ENCODE results near the gene CFAP206. TPM values are rescaled to one million over a fixed set of nuclear protein-coding genes. Genes with fewer than 3 reads are reported as not detected.

CFAP206 gene
- polyA plus RNA-seq, 3 donors from 2014 or later: not detected

GRCh38 chr6:87395431-87395830 lies 12.3 kb upstream of the CFAP206 start:
- Mint-ChIP-seq H3K4me1 (peaks cover 0 to 4% of the 10 kb centered on the region in 2 donors), H3K9me3 (no peaks in the 10 kb centered on the region), H3K27ac (no peak overlapping the region), H3K4me3 (no peak overlapping the region), H3K36me3 (peaks cover 0 to 7% (median 0%) of the 10 kb centered on the region in 3 donors), H3K27me3 (ENCODE audit: low read depth in 3 of 3) (peaks cover 0 to 1% (median 0%) of the 10 kb centered on the region in 3 donors)
- DNase-seq: no peak

GRCh38 chr6:87396595-87397392 lies 11.0 kb upstream of the CFAP206 start:
- H3K27ac Mint-ChIP-seq: peak overlapping the region in 1 of 6 donors; percentile 9
- H3K27me3 Mint-ChIP-seq (ENCODE audit: low read depth in 3 of 3): peaks cover 0 to 1% (median 0%) of the 10 kb centered on the region in 3 donors
- H3K4me1 Mint-ChIP-seq: peaks cover 0 to 4% of the 10 kb centered on the region in 2 donors
- no peak for DNase-seq
- H3K36me3 Mint-ChIP-seq: peaks cover 0 to 7% (median 0%) of the 10 kb centered on the region in 3 donors
- no peaks in the 10 kb centered on the region for H3K9me3 Mint-ChIP-seq
- no peak overlapping the region for H3K4me3 Mint-ChIP-seq

GRCh38 chr6:87397656-87398055 lies 10.1 kb upstream of the CFAP206 start:
- no peak overlapping the region for H3K4me3 Mint-ChIP-seq
- no peaks in the 10 kb centered on the region for H3K9me3 Mint-ChIP-seq
- H3K4me1 Mint-ChIP-seq: peaks cover 0 to 4% of the 10 kb centered on the region in 2 donors
- no peak overlapping the region for H3K27ac Mint-ChIP-seq
- no peak for DNase-seq
- H3K36me3 Mint-ChIP-seq: peaks cover 0 to 7% (median 0%) of the 10 kb centered on the region in 3 donors
- peaks cover 0 to 1% (median 0%) of the 10 kb centered on the region in 3 donors for H3K27me3 Mint-ChIP-seq (ENCODE audit: low read depth in 3 of 3)

- no peak for DNase-seq
- peaks cover 0 to 7% (median 0%) of the 10 kb centered on the region in 3 donors for H3K36me3 Mint-ChIP-seq
- H3K4me3 Mint-ChIP-seq: no peak overlapping the region
- H3K4me1 Mint-ChIP-seq: no peaks in the 10 kb centered on the region
- H3K27me3 Mint-ChIP-seq (ENCODE audit: low read depth in 3 of 3): peaks cover 3 to 5% (median 3%) of the 10 kb centered on the region in 3 donors
- H3K27ac Mint-ChIP-seq: no peak overlapping the region
- H3K9me3 Mint-ChIP-seq: no peaks in the 10 kb centered on the region
Measured at GRCh38 chr6:87401832-87402231, 5.9 kb upstream of the CFAP206 start.

- peaks cover 8 to 15% of the 10 kb centered on the region in 2 donors for H3K4me1 Mint-ChIP-seq
- H3K27me3 Mint-ChIP-seq (ENCODE audit: low read depth in 3 of 3): peaks cover 8 to 22% (median 20%) of the 10 kb centered on the region in 3 donors
- H3K36me3 Mint-ChIP-seq: no peaks in the 10 kb centered on the region
- H3K4me3 Mint-ChIP-seq: peak overlapping the region; percentile 83 to 88 (median 87)
- H3K27ac Mint-ChIP-seq: peak overlapping the region; percentile 17 to 69 (median 34)
- no peak for DNase-seq
- no peaks in the 10 kb centered on the region for H3K9me3 Mint-ChIP-seq
Measured at GRCh38 chr6:87407561-87407900, 241 bp upstream of the CFAP206 start.

- no peak for DNase-seq
- H3K4me1 Mint-ChIP-seq: peaks cover 8 to 15% of the 10 kb centered on the region in 2 donors
- peaks cover 10 to 22% (median 20%) of the 10 kb centered on the region in 3 donors for H3K27me3 Mint-ChIP-seq (ENCODE audit: low read depth in 3 of 3)
- H3K9me3 Mint-ChIP-seq: no peaks in the 10 kb centered on the region
- no peaks in the 10 kb centered on the region for H3K36me3 Mint-ChIP-seq
- H3K27ac Mint-ChIP-seq: peak overlapping the region; percentile 26 to 81 (median 68)
- H3K4me3 Mint-ChIP-seq: peak overlapping the region; percentile 83 to 88 (median 87)
Measured at GRCh38 chr6:87408721-87409155, 966 bp downstream of the CFAP206 start.

- no peaks in the 10 kb centered on the region for H3K4me1 Mint-ChIP-seq
- no peak overlapping the region for H3K4me3 Mint-ChIP-seq
Measured at GRCh38 chr6:87419266-87419665, 11.5 kb downstream of the CFAP206 start.

GRCh38 chr6:87420360-87420759 lies 12.6 kb downstream of the CFAP206 start:
- H3K4me1 Mint-ChIP-seq: no peaks in the 10 kb centered on the region
- H3K4me3 Mint-ChIP-seq: no peak overlapping the region
- peaks cover 0 to 5% (median 1%) of the 10 kb centered on the region in 3 donors for H3K27me3 Mint-ChIP-seq (ENCODE audit: low read depth in 3 of 3)
- H3K9me3 Mint-ChIP-seq: no peaks in the 10 kb centered on the region
- no peak overlapping the region for H3K27ac Mint-ChIP-seq
- no peak for DNase-seq
- no peaks in the 10 kb centered on the region for H3K36me3 Mint-ChIP-seq

More at GRCh38 chr6:87419266-87419665, 11.5 kb downstream of the CFAP206 start:
- peaks cover 2 to 5% (median 3%) of the 10 kb centered on the region in 3 donors for H3K27me3 Mint-ChIP-seq (ENCODE audit: low read depth in 3 of 3)
- no peak for DNase-seq
- H3K9me3 Mint-ChIP-seq: no peaks in the 10 kb centered on the region
- H3K36me3 Mint-ChIP-seq: no peaks in the 10 kb centered on the region
- H3K27ac Mint-ChIP-seq: no peak overlapping the region

GRCh38 chr6:87421576-87421975 lies 13.8 kb downstream of the CFAP206 start:
- H3K4me3 Mint-ChIP-seq: no peak overlapping the region
- H3K27ac Mint-ChIP-seq: no peak overlapping the region
- H3K36me3 Mint-ChIP-seq: no peaks in the 10 kb centered on the region
- no peak for DNase-seq
- no peaks in the 10 kb centered on the region for H3K9me3 Mint-ChIP-seq
- H3K27me3 Mint-ChIP-seq (ENCODE audit: low read depth in 3 of 3): peaks cover 0 to 1% (median under 1%) of the 10 kb centered on the region in 3 donors
- no peaks in the 10 kb centered on the region for H3K4me1 Mint-ChIP-seq

GRCh38 chr6:87426789-87427188 lies 19.0 kb downstream of the CFAP206 start:
- H3K9me3 Mint-ChIP-seq: no peaks in the 10 kb centered on the region
- H3K36me3 Mint-ChIP-seq: no peaks in the 10 kb centered on the region
- H3K27ac Mint-ChIP-seq: no peak overlapping the region
- H3K4me3 Mint-ChIP-seq: no peak overlapping the region
- peaks cover 0 to 5% (median 2%) of the 10 kb centered on the region in 3 donors for H3K27me3 Mint-ChIP-seq (ENCODE audit: low read depth in 3 of 3)
- no peaks in the 10 kb centered on the region for H3K4me1 Mint-ChIP-seq
- no peak for DNase-seq

- Mint-ChIP-seq H3K27me3 (ENCODE audit: low read depth in 3 of 3) (peaks cover 0 to 12% (median 8%) of the 10 kb centered on the region in 3 donors), H3K4me1 (no peaks in the 10 kb centered on the region), H3K27ac (no peak overlapping the region), H3K9me3 (no peaks in the 10 kb centered on the region), H3K36me3 (no peaks in the 10 kb centered on the region), H3K4me3 (no peak overlapping the region)
- no peak for DNase-seq
Measured at GRCh38 chr6:87430499-87430898, 22.7 kb downstream of the CFAP206 start.

GRCh38 chr6:87431263-87431662 lies 23.5 kb downstream of the CFAP206 start:
- no peaks in the 10 kb centered on the region for H3K36me3 Mint-ChIP-seq
- DNase-seq: no peak
- H3K4me1 Mint-ChIP-seq: no peaks in the 10 kb centered on the region
- no peak overlapping the region for H3K27ac Mint-ChIP-seq
- no peak overlapping the region for H3K4me3 Mint-ChIP-seq
- peaks cover 0 to 12% (median 8%) of the 10 kb centered on the region in 3 donors for H3K27me3 Mint-ChIP-seq (ENCODE audit: low read depth in 3 of 3)
- H3K9me3 Mint-ChIP-seq: no peaks in the 10 kb centered on the region

GRCh38 chr6:87436435-87436834 lies 28.7 kb downstream of the CFAP206 start:
- no peak overlapping the region for H3K4me3 Mint-ChIP-seq
- peaks cover 0 to 2% (median 0%) of the 10 kb centered on the region in 6 donors for H3K9me3 Mint-ChIP-seq
- no peaks in the 10 kb centered on the region for H3K36me3 Mint-ChIP-seq
- H3K27ac Mint-ChIP-seq: no peak overlapping the region
- no peaks in the 10 kb centered on the region for H3K4me1 Mint-ChIP-seq
- peak; percentile 19 to 45 (median 40) for DNase-seq
- peaks cover 0 to 10% (median 6%) of the 10 kb centered on the region in 3 donors for H3K27me3 Mint-ChIP-seq (ENCODE audit: low read depth in 3 of 3)

GRCh38 chr6:87441711-87442110 lies 33.9 kb downstream of the CFAP206 start:
- Mint-ChIP-seq H3K36me3 (no peaks in the 10 kb centered on the region), H3K4me1 (no peaks in the 10 kb centered on the region), H3K4me3 (no peak overlapping the region), H3K27ac (no peak overlapping the region), H3K9me3 (peaks cover 0 to 4% (median 0%) of the 10 kb centered on the region in 6 donors), H3K27me3 (ENCODE audit: low read depth in 3 of 3) (peaks cover 0 to 15% (median 0%) of the 10 kb centered on the region in 3 donors)
- no peak for DNase-seq
